Measurements from ENCODE around the gene ZP3. TPM values are rescaled to one million over a fixed set of nuclear protein-coding genes. Genes with fewer than 3 reads are reported as not detected.
"Not testable (repeated sequence)": the region's sequence is repeated elsewhere in the genome, so short reads cannot be mapped to it uniquely, and the experiment has no call there.

The ZP3 gene
- total and polyA plus RNA-seq, 2 of the 8 experiments (the other 6 are each of a cell fraction or from before 2014, with no cell fraction given) = 1.5 to 2.4 TPM

DNA sequence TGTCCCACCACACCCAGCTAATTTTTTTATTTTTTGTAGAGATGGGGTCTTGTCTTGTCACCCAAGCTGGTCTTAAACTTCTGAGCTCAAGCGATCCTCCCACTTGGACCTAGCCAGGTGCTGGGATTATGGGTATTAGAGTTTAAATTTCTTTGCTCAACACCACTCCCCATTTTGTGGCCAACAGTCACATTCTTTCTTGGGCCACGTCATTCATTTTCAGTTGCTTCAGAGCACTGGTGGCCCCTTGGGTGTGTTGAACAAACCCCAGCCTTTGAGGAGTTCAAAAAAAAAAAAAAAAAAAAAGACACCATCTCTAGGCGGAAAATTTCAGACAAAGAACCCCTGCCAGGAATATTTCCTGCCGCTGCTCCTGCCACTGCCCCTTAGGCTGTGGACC lies 32.3 kb downstream of the ZP3 start:
- not testable (repeated sequence) for H3K4ac ChIP-seq (replicated peaks; ENCODE audit: insufficient read length, low read depth, low read length)

DNA sequence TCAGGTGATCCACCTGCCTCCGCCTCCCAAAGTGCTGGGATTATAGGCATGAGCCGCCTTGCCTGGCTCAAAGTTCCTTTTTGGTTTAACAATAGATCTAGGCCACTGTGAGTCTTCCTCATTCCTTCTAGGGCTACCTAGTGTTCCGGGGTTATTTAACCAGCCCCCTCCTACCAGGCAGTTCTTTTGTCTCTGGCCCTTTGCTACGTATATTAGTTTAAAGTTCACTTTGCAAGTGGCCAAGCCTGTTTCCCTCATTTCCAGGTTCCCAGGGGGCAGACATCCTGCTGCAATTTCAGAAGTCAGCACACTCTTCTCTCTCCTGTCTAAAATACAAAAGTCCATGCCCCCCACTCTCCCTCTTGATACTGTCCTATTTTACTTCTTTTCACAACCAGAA lies 33.8 kb downstream of the ZP3 start:
- H2BK5ac ChIP-seq (ENCODE audit: low read depth, low read length); H3K4me2 ChIP-seq (ENCODE audit: insufficient read depth in 1 of 2, low read depth in 2 of 2, low read length in 2 of 2); H3K18ac ChIP-seq (ENCODE audit: extremely low read depth, low read length); H2BK20ac ChIP-seq (ENCODE audit: low read length); POLR2A ChIA-PET (ENCODE audit: partially characterized antibody); CTCF ChIA-PET (ENCODE audit: partially characterized antibody); H3K27ac ChIP-seq (ENCODE audit: low read depth, low read length); H3K14ac ChIP-seq (ENCODE audit: insufficient read length); H3K4me1 ChIP-seq (replicated peaks in 1 of 4; ENCODE audit: control insufficient read depth in 3 of 4, insufficient read depth in 4 of 4, low read length in 3 of 4); H3K23ac ChIP-seq (ENCODE audit: insufficient read length); H3K36me3 ChIP-seq (ENCODE audit: control insufficient read depth in 2 of 4, insufficient read depth in 4 of 4, low read length in 3 of 4); H4K5ac ChIP-seq (ENCODE audit: insufficient read length, low read depth, low read length); H3K79me2 ChIP-seq (ENCODE audit: control insufficient read depth in 1 of 2, insufficient read depth in 2 of 2, low read length in 2 of 2); H3K27me3 ChIP-seq (replicated peaks in 1 of 4; ENCODE audit: control insufficient read depth in 3 of 4, extremely low read depth in 1 of 4, insufficient read depth in 3 of 4, low read length in 3 of 4); FAIRE-seq; H2BK15ac ChIP-seq (ENCODE audit: low read length); H3K9me3 ChIP-seq (ENCODE audit: insufficient read depth in 2 of 2, low read depth in 1 of 2, low read length in 1 of 2); H3K4ac ChIP-seq (replicated peaks; ENCODE audit: insufficient read length, low read depth, low read length); H3K4me3 ChIP-seq (ENCODE audit: extremely low read depth in 1 of 4, insufficient read depth in 2 of 4, low read depth in 3 of 4, low read length in 4 of 4); H3K23me2 ChIP-seq (ENCODE audit: low read depth, low read length); H2BK12ac ChIP-seq (ENCODE audit: low read depth, low read length); H2AK5ac ChIP-seq (ENCODE audit: low read depth, low read length); H3K56ac ChIP-seq (replicated peaks; ENCODE audit: insufficient read length, low read depth, low read length); H3K79me1 ChIP-seq (ENCODE audit: low read depth, low read length); H2BK120ac ChIP-seq (replicated peaks; ENCODE audit: low read depth, low read length); H2AFZ ChIP-seq (ENCODE audit: low read length); H3K9ac ChIP-seq (replicated peaks in 1 of 4; ENCODE audit: extremely low read depth in 1 of 4, low read depth in 3 of 4, low read length in 3 of 4); DNase-seq (ENCODE audit: low read depth in 1 of 2, low spot score in 2 of 2); H4K8ac ChIP-seq (ENCODE audit: extremely low read depth, insufficient read depth, low read length); H4K91ac ChIP-seq (replicated peaks; ENCODE audit: insufficient read length, low read length); H4K20me1 ChIP-seq (replicated peaks in 1 of 2; ENCODE audit: control insufficient read depth in 1 of 2, insufficient read depth in 2 of 2, low read length in 2 of 2): not testable (repeated sequence)
- WGBS, 2 experiments (ENCODE audit: extremely low coverage in 1 of 2, insufficient coverage in 1 of 2, insufficient read length in 1 of 2, insufficient replicate concordance in 2 of 2, low coverage in 1 of 2, low lambda C conversion rate in 2 of 2, missing lambda C conversion rate in 1 of 2) = 5% methylated on average over 1 of the region's 4 CpGs; no CpG with 5 or more reads in 1 of the 2 experiments

More for the DNA sequence above, 32.3 kb downstream of the ZP3 start:
- H3K4me3 ChIP-seq (ENCODE audit: extremely low read depth in 1 of 4, insufficient read depth in 2 of 4, low read depth in 3 of 4, low read length in 4 of 4); H3K27me3 ChIP-seq (replicated peaks in 1 of 4; ENCODE audit: control insufficient read depth in 3 of 4, extremely low read depth in 1 of 4, insufficient read depth in 3 of 4, low read length in 3 of 4); H3K79me2 ChIP-seq (ENCODE audit: control insufficient read depth in 1 of 2, insufficient read depth in 2 of 2, low read length in 2 of 2); H4K91ac ChIP-seq (replicated peaks; ENCODE audit: insufficient read length, low read length); H2BK20ac ChIP-seq (ENCODE audit: low read length); H2AK5ac ChIP-seq (ENCODE audit: low read depth, low read length); H3K18ac ChIP-seq (ENCODE audit: extremely low read depth, low read length); H3K36me3 ChIP-seq (ENCODE audit: control insufficient read depth in 2 of 4, insufficient read depth in 4 of 4, low read length in 3 of 4); H2BK120ac ChIP-seq (replicated peaks; ENCODE audit: low read depth, low read length); H3K23me2 ChIP-seq (ENCODE audit: low read depth, low read length); H3K4me1 ChIP-seq (replicated peaks in 1 of 4; ENCODE audit: control insufficient read depth in 3 of 4, insufficient read depth in 4 of 4, low read length in 3 of 4); H3K56ac ChIP-seq (replicated peaks; ENCODE audit: insufficient read length, low read depth, low read length); H4K8ac ChIP-seq (ENCODE audit: extremely low read depth, insufficient read depth, low read length); CTCF ChIA-PET (ENCODE audit: partially characterized antibody); POLR2A ChIA-PET (ENCODE audit: partially characterized antibody); FAIRE-seq; H2BK5ac ChIP-seq (ENCODE audit: low read depth, low read length); H3K14ac ChIP-seq (ENCODE audit: insufficient read length); H4K5ac ChIP-seq (ENCODE audit: insufficient read length, low read depth, low read length); DNase-seq (ENCODE audit: low read depth in 1 of 2, low spot score in 2 of 2); H3K27ac ChIP-seq (ENCODE audit: low read depth, low read length); H3K23ac ChIP-seq (ENCODE audit: insufficient read length); H3K79me1 ChIP-seq (ENCODE audit: low read depth, low read length); H2AFZ ChIP-seq (ENCODE audit: low read length); H4K20me1 ChIP-seq (replicated peaks in 1 of 2; ENCODE audit: control insufficient read depth in 1 of 2, insufficient read depth in 2 of 2, low read length in 2 of 2); H2BK12ac ChIP-seq (ENCODE audit: low read depth, low read length); H3K9me3 ChIP-seq (ENCODE audit: insufficient read depth in 2 of 2, low read depth in 1 of 2, low read length in 1 of 2); H3K4me2 ChIP-seq (ENCODE audit: insufficient read depth in 1 of 2, low read depth in 2 of 2, low read length in 2 of 2); H2BK15ac ChIP-seq (ENCODE audit: low read length); H3K9ac ChIP-seq (replicated peaks in 1 of 4; ENCODE audit: extremely low read depth in 1 of 4, low read depth in 3 of 4, low read length in 3 of 4): not testable (repeated sequence)
- no CpG with 5 or more reads among the region's 4 CpGs for WGBS, 2 experiments (ENCODE audit: extremely low coverage in 1 of 2, insufficient coverage in 1 of 2, insufficient read length in 1 of 2, insufficient replicate concordance in 2 of 2, low coverage in 1 of 2, low lambda C conversion rate in 2 of 2, missing lambda C conversion rate in 1 of 2)
